ENCODE data around the gene TCERG1. TPM values are rescaled to one million over a fixed set of nuclear protein-coding genes. Genes with fewer than 3 reads are reported as not detected.

TCERG1 gene
- 104 TPM for polyA plus RNA-seq (2012; ENCODE audit: insufficient read depth, insufficient read length)

GRCh38 chr5:146446861-146447733 is at the start of gene TCERG1:
TCERG1 (plus strand) TSS chr5:146447333; CDS start chr5:146447350, 17 bp downstream.
- peak; percentile 100 for DNase-seq (ENCODE audit: low read depth, low spot score)
- H3K4me3 ChIP-seq (ENCODE audit: low read length) = peak within 1 kb of the TSS; percentile 93

DNA sequence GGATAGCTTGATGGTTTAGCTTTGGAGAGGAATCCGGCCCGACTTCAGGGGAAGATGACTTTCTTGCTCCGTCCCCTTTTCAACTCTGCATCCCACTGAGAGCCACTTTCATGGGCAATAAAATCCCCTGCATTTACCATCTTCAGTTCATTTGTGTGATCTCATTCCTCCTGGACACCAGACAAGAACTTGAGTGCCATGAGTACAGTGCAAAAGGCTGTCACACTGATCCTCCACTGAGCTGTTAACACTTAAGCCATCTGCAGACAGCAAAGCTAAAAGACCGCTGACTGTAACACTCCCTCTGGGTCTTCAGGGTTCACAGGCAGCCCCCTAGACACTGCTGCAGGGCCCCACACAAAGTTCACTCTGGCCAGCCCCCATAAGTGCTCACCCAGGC is 48.3 kb upstream of the TCERG1 start:
- H3K4me3 ChIP-seq (ENCODE audit: low read length) = no peak overlapping the region
- DNase-seq (ENCODE audit: low read depth, low spot score) = no peak

DNA sequence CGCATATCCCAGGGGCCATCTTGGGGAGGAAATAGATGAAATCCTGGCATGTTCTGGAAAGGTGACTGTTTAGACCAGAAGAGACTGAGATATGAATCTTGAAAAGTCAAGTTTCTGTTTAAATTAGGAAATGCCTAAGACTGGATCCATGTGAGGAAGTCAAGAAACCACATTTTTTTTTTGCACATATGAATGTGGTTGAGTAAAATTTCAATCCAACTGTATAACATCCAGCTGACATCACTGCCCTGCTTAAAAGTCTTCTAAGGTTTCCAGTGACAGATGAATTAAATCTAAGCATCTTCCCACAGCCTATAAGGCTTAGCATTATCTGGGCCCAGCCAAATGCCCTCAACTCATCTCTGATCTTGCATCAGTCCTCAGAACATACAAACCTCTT is 47.7 kb upstream of the TCERG1 start:
- DNase-seq (ENCODE audit: low read depth, low spot score) = peak; percentile 53
- H3K4me3 ChIP-seq (ENCODE audit: low read length) = no peak overlapping the region

DNA sequence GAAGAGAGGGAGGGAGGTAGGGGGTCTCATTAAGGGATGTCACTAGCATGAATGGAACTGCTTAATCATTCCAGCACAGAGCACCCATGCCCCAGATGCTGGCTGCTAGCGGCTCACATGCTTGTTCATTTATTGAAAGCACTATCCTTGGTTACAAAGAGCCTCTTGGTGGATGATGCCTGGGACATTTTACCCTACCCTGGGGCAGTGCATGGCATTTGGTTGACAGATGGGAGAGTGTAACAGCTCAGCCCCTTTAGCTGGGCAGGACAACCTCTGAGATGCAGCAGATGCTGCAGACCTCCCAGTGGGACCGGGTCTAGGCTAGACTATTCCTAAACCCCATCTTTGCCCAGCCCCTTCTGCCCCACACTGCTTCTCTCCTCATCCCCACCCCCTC is 46.9 kb upstream of the TCERG1 start:
- DNase-seq (ENCODE audit: low read depth, low spot score) = no peak
- no peak overlapping the region for H3K4me3 ChIP-seq (ENCODE audit: low read length)

- DNase-seq (ENCODE audit: low read depth, low spot score) = no peak
- no peak overlapping the region for H3K4me3 ChIP-seq (ENCODE audit: low read length)
These were observed 46.1 kb upstream of the TCERG1 start for GRCh38 chr5:146401021-146401420.

- DNase-seq (ENCODE audit: low read depth, low spot score) = no peak
- no peak overlapping the region for H3K4me3 ChIP-seq (ENCODE audit: low read length)
These were observed 44.2 kb upstream of the TCERG1 start for GRCh38 chr5:146402949-146403348.

DNA sequence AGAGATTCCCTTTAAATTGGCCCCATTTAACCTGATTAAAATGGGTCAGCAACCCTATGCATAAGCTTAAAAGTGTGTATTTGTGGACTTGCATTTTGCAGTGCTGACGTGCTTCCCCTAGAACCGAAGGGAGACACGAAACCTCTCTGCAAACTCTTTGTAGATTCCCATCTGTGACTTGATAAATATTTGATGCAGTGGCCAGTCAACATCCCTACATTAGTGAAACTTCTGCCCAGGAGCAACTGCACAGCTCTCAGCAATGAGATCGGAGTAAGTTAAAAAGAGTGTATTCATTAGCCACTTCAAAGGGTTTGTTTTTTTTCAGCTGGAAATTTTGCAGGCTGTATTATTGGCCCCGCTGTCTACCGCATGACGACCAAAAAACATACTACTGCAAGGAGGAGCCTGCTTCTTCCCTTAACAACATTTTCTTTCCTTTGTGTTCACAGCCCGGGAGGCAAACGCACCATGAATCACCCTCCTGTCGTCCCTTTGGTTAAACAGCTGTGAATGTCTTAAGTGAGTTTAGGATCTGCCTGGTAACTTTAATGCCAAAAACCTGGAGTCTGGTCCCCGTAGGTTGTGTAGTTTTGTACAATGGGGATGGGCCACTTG is 38.0 kb upstream of the TCERG1 start:
- no peak for DNase-seq (ENCODE audit: low read depth, low spot score)
- no peak overlapping the region for H3K4me3 ChIP-seq (ENCODE audit: low read length)

- no peak for DNase-seq (ENCODE audit: low read depth, low spot score)
- no peak overlapping the region for H3K4me3 ChIP-seq (ENCODE audit: low read length)
These were observed 36.9 kb upstream of the TCERG1 start for GRCh38 chr5:146410272-146410671.

DNA sequence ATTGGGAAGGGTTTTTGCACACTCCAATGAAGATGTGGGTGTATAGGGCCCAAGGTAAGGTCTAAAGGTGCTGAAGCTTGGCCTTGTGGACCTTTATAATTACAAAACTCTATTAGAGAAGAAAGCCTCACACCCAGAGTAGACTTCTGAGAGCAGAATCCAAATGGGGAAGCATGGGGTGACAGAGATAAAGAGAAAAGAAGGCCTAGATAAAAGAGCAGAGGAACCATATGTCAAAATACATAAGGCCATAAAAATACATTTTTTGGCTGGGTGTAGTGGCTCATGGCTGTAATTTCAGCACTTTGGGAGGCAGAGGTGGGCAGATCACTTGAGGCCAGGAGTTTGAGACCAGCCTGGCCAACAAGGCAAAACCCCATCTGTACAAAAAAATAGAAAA is 27.4 kb upstream of the TCERG1 start:
- no peak overlapping the region for H3K4me3 ChIP-seq (ENCODE audit: low read length)
- DNase-seq (ENCODE audit: low read depth, low spot score) = no peak

DNA sequence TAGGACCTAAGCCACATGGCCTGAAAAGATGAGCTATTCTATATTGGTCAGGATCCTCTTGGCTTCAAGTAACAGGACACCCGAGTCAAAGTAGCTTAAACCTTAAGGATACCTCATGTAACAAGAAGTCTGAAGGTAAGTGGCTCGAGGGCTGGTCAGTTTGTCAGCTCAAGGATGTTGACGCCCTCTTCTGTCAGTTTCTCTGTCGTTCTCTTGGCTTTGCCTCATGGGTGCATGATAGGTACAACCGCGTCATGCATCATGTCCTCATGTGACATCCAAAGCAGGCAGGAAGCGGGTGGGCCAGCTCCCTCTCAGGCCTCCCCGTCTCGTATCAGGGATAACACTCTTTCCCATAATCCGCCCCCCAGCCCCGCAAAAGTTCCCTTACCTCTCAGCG is 22.1 kb upstream of the TCERG1 start:
- no peak for DNase-seq (ENCODE audit: low read depth, low spot score)
- no peak overlapping the region for H3K4me3 ChIP-seq (ENCODE audit: low read length)

DNA sequence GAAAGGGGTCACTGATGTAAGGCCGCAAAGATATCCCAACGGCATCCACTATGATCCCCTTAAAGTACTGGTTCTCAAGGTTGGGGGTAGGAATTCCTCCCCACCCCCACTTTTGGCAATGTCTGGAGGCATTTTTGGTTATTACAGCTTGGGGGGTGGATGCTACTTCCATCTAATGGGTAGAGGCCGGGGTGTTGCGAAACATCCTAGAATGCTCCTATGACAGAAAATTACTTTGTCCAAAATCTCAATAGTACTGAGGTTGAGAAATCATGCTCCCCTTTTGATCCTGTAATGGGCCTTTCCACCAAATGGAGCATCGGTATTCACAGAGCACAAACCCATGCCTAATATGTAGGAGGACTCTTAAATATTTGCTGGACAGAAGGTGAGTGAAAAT is 20.8 kb upstream of the TCERG1 start:
- no peak overlapping the region for H3K4me3 ChIP-seq (ENCODE audit: low read length)
- DNase-seq (ENCODE audit: low read depth, low spot score) = no peak

DNA sequence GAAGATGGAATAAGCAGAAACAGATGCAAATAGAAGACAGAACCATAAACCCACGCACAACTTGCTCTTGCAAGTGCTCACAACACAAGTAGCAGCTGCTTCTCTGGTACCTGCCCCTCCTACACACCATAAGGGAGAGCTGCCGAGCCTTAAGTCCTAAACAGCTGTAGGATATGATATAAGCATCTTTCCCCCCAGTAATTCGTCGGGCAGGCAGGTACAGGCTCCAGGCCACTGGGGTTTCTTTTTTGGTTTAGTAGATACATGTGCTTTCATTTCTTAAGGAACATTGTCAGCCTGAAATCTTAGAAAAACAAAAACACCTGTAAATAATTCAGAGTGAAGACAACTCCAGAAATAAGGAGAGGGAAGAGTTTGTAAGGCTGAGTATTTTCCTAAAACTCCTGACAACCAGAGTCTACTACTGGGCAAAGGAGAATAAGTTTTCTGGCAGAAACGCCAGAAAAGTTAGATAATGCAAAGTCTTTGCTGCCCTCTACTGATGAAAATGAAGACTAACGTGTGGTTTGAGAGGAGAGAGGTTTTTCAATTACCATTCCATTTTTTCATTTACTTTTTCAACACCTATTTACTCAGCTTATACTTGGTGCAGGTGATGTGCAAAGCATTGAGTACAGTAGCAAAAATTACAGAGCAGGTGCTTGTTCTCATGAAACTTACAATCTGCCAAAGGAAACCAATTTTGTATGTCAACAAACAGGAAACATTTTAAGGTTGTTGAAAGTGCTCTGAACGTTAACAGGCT is 20.1 kb upstream of the TCERG1 start:
- no peak overlapping the region for H3K4me3 ChIP-seq (ENCODE audit: low read length)
- peak; percentile 24 for DNase-seq (ENCODE audit: low read depth, low spot score)

- no peak overlapping the region for H3K4me3 ChIP-seq (ENCODE audit: low read length)
- no peak for DNase-seq (ENCODE audit: low read depth, low spot score)
These were observed 19.5 kb upstream of the TCERG1 start for GRCh38 chr5:146427619-146427997.

DNA sequence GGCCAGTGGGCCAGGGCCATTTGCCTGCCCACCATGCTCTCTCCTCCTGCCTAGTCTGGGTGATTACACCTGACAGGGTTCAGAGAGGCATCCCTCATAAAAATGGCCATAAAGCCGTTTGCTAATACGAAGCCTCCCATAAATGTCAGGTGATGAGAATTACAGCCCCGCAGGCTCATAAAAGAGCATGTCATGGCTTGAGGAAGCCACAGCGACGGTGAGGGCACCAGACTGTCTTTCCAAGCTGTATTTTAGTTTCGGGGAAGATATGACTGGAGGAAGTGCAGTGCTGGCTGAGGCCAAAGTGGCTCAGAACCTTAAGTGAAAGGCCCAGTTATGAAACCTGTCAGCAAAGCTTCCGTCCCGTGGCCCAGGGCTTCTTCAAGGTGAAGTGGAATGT is 18.5 kb upstream of the TCERG1 start:
- no peak overlapping the region for H3K4me3 ChIP-seq (ENCODE audit: low read length)
- DNase-seq (ENCODE audit: low read depth, low spot score) = no peak

DNA sequence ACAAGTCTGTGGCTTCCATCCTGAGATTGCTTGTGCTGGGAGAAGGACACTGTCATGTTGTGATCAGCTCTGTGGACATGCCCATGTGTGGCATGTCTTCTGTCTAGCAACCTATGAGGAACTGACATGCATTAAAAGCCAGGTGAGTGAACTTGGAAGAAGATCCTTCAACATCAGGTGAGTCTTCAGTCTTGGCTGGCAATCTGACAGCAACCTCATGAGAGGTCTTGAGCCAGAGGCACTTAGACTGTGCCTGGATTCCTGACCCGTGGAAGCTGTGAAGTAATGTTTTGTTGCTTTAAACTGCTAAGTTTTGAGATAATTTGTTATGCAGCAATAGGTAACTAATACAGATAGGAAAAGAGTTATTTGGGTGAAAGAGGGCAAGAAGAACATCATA is 6.8 kb upstream of the TCERG1 start:
- no peak for DNase-seq (ENCODE audit: low read depth, low spot score)
- H3K4me3 ChIP-seq (ENCODE audit: low read length) = no peak overlapping the region

DNA sequence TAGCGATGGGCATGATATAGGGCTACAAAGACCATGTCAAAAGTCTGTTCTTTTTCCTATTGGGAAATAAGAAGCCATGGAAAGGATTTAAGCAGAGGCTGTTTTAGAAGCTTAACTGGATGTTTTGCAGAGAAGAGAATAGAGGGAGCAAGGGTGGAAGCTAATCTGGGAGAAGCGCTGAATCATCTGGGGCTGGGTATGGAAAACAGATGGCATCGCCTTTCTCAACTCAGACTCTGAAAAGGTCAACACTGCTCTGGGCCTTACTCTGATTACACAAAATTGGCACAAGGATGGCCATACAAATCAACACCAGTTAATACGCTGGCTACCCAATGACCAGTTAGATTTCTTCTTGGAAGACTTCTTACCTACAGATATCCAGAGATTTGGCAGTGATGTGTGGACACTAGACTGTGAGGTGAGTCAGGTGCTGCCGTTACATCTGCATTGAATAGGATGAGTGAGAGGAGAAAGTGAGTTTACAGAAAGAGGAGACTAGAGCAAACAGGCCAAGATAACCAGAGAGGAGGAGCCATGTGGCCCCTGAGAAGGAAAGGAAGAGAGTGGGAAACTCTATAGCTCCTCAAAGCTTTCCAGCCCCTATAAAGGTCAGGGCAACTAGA is 6.2 kb upstream of the TCERG1 start:
- H3K4me3 ChIP-seq (ENCODE audit: low read length) = no peak overlapping the region
- DNase-seq (ENCODE audit: low read depth, low spot score) = no peak

DNA sequence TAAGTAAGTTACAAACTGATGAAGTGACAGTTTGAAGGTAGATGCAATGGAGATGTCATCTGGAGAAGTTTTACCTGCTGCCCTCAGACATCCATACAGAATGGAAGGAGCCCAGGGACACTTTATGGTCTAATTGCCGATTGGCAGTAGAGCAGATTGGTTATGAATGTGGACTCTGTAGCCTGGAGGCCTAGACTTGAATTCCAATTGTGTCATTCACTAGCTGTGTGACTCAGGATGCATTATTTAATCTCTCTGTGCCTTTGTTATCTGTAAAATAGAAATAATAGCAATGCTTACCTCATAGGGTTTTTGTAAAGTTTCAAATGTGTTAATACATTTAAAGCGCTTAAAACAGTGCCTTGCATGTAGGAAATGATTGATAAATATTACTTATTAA is 5.2 kb upstream of the TCERG1 start:
- no peak for DNase-seq (ENCODE audit: low read depth, low spot score)
- no peak overlapping the region for H3K4me3 ChIP-seq (ENCODE audit: low read length)

- H3K4me3 ChIP-seq (ENCODE audit: low read length) = peak overlapping the region; percentile 93
- DNase-seq (ENCODE audit: low read depth, low spot score) = peak; percentile 58
These were observed 724 bp downstream of the TCERG1 start for GRCh38 chr5:146447734-146448380.
